HCT116 (cell line): ENCODE data around the gene CTAGE8.
"Not testable (repeated sequence)": the region's sequence is repeated elsewhere in the genome, so short reads cannot be mapped to it uniquely, and the experiment has no call there.

Experiments used
- EZH2 ChIP-seq: fragments of 200-600 bp; sonication (generic); IDR thresholded peaks from 2 replicates; pipeline ENCODE4 v1.6.1; 2017; ENCODE audit warnings: antibody characterized with exemption, mixed run types
- EZH2phosphoT487 ChIP-seq: fragments of 200-600 bp; IDR thresholded peaks from 2 replicates; pipeline ENCODE4 v1.6.1; 2018; ENCODE audit warnings: antibody characterized with exemption, borderline replicate concordance
- JUND ChIP-seq: IDR thresholded peaks from 2 replicates; pipeline ENCODE4 v1.6.1; 2012
- MAX ChIP-seq: IDR thresholded peaks from 2 replicates; pipeline ENCODE4 v1.6.1; 2012
- POLR2A ChIP-seq: IDR thresholded peaks from 2 replicates; pipeline ENCODE4 v1.7.0; 2011; ENCODE audit warnings: borderline replicate concordance; ENCODE audit not compliant: insufficient read depth, insufficient read length; ENCODE audit errors: extremely low read depth
- YY1 ChIP-seq: IDR thresholded peaks from 2 replicates; pipeline ENCODE4 v1.6.1; 2011; ENCODE audit warnings: low read length, low read depth, moderate library complexity, mild to moderate bottlenecking; ENCODE audit not compliant: insufficient replicate concordance; ENCODE audit errors: extremely low read depth
- TF ChIP-seq, protein P1 (sequence below), 3 experiments: fragments of 200-600 bp in 1 of 3; sonication (generic) in 1 of 3; IDR thresholded peaks in 2 of 3; conservative IDR thresholded peaks in 1 of 3; 2 replicates each; pipeline ENCODE4 v1.5.1; 2012 to 2017; ENCODE audit warnings: low read depth in 2 of 3, low read length in 2 of 3, antibody characterized with exemption in 1 of 3, borderline replicate concordance in 1 of 3, control low read depth in 1 of 3, mild to moderate bottlenecking in 1 of 3, mixed read lengths in 1 of 3, mixed run types in 1 of 3, moderate library complexity in 1 of 3; ENCODE audit not compliant: insufficient read depth in 1 of 3
- TF ChIP-seq, protein P2 (sequence below): IDR thresholded peaks from 2 replicates; pipeline ENCODE4 v1.6.1; 2012; ENCODE audit warnings: low read depth
- TF ChIP-seq, protein P3 (sequence below): IDR thresholded peaks from 2 replicates; pipeline ENCODE4 v1.6.1; 2011; ENCODE audit warnings: mild to moderate bottlenecking, low read length, moderate library complexity; ENCODE audit not compliant: insufficient replicate concordance; ENCODE audit errors: extremely low read depth

- TF ChIP-seq EZH2, MAX, EZH2phosphoT487, POLR2A, YY1, JUND: not testable (repeated sequence)
- TF ChIP-seq, protein P1, sequence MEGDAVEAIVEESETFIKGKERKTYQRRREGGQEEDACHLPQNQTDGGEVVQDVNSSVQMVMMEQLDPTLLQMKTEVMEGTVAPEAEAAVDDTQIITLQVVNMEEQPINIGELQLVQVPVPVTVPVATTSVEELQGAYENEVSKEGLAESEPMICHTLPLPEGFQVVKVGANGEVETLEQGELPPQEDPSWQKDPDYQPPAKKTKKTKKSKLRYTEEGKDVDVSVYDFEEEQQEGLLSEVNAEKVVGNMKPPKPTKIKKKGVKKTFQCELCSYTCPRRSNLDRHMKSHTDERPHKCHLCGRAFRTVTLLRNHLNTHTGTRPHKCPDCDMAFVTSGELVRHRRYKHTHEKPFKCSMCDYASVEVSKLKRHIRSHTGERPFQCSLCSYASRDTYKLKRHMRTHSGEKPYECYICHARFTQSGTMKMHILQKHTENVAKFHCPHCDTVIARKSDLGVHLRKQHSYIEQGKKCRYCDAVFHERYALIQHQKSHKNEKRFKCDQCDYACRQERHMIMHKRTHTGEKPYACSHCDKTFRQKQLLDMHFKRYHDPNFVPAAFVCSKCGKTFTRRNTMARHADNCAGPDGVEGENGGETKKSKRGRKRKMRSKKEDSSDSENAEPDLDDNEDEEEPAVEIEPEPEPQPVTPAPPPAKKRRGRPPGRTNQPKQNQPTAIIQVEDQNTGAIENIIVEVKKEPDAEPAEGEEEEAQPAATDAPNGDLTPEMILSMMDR (IDR thresholded peaks at IDR 0.05 in 2 of 3, conservative IDR thresholded peaks at IDR 0.05 in 1 of 3; ENCODE audit: borderline replicate concordance in 1 of 3, insufficient read depth in 1 of 3, low read depth in 2 of 3, low read length in 2 of 3), result not testable (repeated sequence)
- TF ChIP-seq, protein P2, sequence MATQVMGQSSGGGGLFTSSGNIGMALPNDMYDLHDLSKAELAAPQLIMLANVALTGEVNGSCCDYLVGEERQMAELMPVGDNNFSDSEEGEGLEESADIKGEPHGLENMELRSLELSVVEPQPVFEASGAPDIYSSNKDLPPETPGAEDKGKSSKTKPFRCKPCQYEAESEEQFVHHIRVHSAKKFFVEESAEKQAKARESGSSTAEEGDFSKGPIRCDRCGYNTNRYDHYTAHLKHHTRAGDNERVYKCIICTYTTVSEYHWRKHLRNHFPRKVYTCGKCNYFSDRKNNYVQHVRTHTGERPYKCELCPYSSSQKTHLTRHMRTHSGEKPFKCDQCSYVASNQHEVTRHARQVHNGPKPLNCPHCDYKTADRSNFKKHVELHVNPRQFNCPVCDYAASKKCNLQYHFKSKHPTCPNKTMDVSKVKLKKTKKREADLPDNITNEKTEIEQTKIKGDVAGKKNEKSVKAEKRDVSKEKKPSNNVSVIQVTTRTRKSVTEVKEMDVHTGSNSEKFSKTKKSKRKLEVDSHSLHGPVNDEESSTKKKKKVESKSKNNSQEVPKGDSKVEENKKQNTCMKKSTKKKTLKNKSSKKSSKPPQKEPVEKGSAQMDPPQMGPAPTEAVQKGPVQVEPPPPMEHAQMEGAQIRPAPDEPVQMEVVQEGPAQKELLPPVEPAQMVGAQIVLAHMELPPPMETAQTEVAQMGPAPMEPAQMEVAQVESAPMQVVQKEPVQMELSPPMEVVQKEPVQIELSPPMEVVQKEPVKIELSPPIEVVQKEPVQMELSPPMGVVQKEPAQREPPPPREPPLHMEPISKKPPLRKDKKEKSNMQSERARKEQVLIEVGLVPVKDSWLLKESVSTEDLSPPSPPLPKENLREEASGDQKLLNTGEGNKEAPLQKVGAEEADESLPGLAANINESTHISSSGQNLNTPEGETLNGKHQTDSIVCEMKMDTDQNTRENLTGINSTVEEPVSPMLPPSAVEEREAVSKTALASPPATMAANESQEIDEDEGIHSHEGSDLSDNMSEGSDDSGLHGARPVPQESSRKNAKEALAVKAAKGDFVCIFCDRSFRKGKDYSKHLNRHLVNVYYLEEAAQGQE, result not testable (repeated sequence)
- TF ChIP-seq, protein P3, sequence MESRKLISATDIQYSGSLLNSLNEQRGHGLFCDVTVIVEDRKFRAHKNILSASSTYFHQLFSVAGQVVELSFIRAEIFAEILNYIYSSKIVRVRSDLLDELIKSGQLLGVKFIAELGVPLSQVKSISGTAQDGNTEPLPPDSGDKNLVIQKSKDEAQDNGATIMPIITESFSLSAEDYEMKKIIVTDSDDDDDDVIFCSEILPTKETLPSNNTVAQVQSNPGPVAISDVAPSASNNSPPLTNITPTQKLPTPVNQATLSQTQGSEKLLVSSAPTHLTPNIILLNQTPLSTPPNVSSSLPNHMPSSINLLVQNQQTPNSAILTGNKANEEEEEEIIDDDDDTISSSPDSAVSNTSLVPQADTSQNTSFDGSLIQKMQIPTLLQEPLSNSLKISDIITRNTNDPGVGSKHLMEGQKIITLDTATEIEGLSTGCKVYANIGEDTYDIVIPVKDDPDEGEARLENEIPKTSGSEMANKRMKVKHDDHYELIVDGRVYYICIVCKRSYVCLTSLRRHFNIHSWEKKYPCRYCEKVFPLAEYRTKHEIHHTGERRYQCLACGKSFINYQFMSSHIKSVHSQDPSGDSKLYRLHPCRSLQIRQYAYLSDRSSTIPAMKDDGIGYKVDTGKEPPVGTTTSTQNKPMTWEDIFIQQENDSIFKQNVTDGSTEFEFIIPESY, result not testable (repeated sequence)
These were observed 30.5 kb downstream of the CTAGE8 start for GRCh38 chr7:144238530-144239082.
